Activated T-cell treated with anti-CD3 and anti-CD28 coated beads, Interleukin-2, amount 50 U/mL, for 48 hours (primary cell): Measurements from ENCODE around the gene ZNF496.
"Not testable (repeated sequence)": the region's sequence is repeated elsewhere in the genome, so short reads cannot be mapped to it uniquely, and the experiment has no call there.

Experiments used
- DNase-seq, 2 experiments: peaks; one replicate each; pipeline ENCODE4 v3.0.0-alpha.2; 2020

ZNF496 gene

GRCh38 chr1:247331525-247332214 lies at the start of gene ZNF496:
ZNF496 (minus strand) TSS chr1:247331867; CDS start chr1:247329578, 2,289 bp downstream.
- DNase-seq: peak; percentile 70 to 77

- DNase-seq: no peak
Observed at GRCh38 chr1:247378334-247379073, 46.8 kb upstream of the ZNF496 start.

- not testable (repeated sequence) for DNase-seq
Observed at GRCh38 chr1:247377656-247378055, 46.0 kb upstream of the ZNF496 start.

- DNase-seq: no peak
Observed at GRCh38 chr1:247376659-247377058, 45.0 kb upstream of the ZNF496 start.

- no peak for DNase-seq
Observed at GRCh38 chr1:247375747-247376146, 44.1 kb upstream of the ZNF496 start.

- not testable (repeated sequence) for DNase-seq
Observed at GRCh38 chr1:247374651-247375334, 43.1 kb upstream of the ZNF496 start.

GRCh38 chr1:247373721-247374141 lies 42.1 kb upstream of the ZNF496 start:
- DNase-seq: peak; percentile 72 to 73

GRCh38 chr1:247371801-247372259 lies 40.2 kb upstream of the ZNF496 start:
- no peak for DNase-seq

GRCh38 chr1:247370786-247371732 lies 39.4 kb upstream of the ZNF496 start:
- no peak for DNase-seq

- DNase-seq: no peak
Observed at GRCh38 chr1:247368490-247369145, 37.0 kb upstream of the ZNF496 start.

- DNase-seq: no peak
Observed at GRCh38 chr1:247367786-247368422, 36.2 kb upstream of the ZNF496 start.

GRCh38 chr1:247366926-247367645 lies 35.4 kb upstream of the ZNF496 start:
- no peak for DNase-seq

GRCh38 chr1:247366345-247366744 lies 34.7 kb upstream of the ZNF496 start:
- DNase-seq: not testable (repeated sequence)

GRCh38 chr1:247365023-247365422 lies 33.4 kb upstream of the ZNF496 start:
- no peak for DNase-seq

- DNase-seq: not testable (repeated sequence)
Observed at GRCh38 chr1:247363000-247363399, 31.3 kb upstream of the ZNF496 start.

- no peak for DNase-seq
Observed at GRCh38 chr1:247362153-247362552, 30.5 kb upstream of the ZNF496 start.

GRCh38 chr1:247360991-247361731 lies 29.5 kb upstream of the ZNF496 start:
- DNase-seq: no peak

GRCh38 chr1:247360116-247360898 lies 28.6 kb upstream of the ZNF496 start:
- DNase-seq: no peak

- no peak for DNase-seq
Observed at GRCh38 chr1:247359559-247359958, 27.9 kb upstream of the ZNF496 start.
